ENCODE data around the gene STARD5.

DNA sequence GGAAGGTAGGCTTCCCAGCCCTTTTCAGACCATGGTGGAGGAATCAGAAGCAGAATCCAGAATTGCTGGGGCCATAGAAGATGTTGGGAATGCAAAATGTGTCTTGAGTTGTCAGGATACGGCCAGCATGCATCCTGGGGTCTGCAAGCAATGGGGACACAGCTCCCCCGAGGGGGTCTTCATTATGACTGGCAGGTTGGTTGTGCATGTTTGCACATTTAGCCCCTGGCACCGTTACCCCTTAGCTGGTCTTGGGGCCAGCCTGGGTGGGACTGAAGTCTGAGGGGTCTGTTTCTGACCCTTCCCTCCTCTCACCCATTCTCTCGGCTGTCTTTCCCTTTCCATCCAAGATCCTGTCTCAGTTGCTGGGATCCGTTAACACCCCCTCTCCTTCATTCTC is 50.7 kb downstream of the STARD5 start:
- TF ChIP-seq YY1 (IDR thresholded peaks at IDR 0.05; ENCODE audit: low read depth) (no peak), NFIC (IDR thresholded peaks at IDR 0.05) (no peak), CREB1 (IDR thresholded peaks at IDR 0.05; ENCODE audit: low read depth) (no peak), EP300 (IDR thresholded peaks at IDR 0.05; ENCODE audit: borderline replicate concordance) (no peak), FOXM1 (IDR thresholded peaks at IDR 0.05; ENCODE audit: borderline replicate concordance, low read depth) (no peak)
